ENCODE data around the gene VAV3.
"Not testable (repeated sequence)": the region's sequence is repeated elsewhere in the genome, so short reads cannot be mapped to it uniquely, and the experiment has no call there.

Gene VAV3

GRCh38 chr1:107862064-107862463, 102.9 kb downstream of the VAV3 start:
- Mint-ChIP-seq H3K4me3 (no peak overlapping the region), H3K27ac (no peak overlapping the region), H3K9me3 (no peaks in the 10 kb centered on the region), H3K36me3 (ENCODE audit: low read depth) (no peaks in the 10 kb centered on the region), H3K27me3 (ENCODE audit: low read depth, poor library complexity) (no peaks in the 10 kb centered on the region), H3K4me1 (peaks cover 2% of the 10 kb centered on the region)
- DNase-seq = no peak
- no peak for TF ChIP-seq CTCF (IDR thresholded peaks at IDR 0.05)

GRCh38 chr1:107858323-107858722, 106.7 kb downstream of the VAV3 start:
- Mint-ChIP-seq H3K9me3 (no peaks in the 10 kb centered on the region), H3K4me1 (no peaks in the 10 kb centered on the region), H3K27me3 (ENCODE audit: low read depth, poor library complexity) (no peaks in the 10 kb centered on the region), H3K36me3 (ENCODE audit: low read depth) (no peaks in the 10 kb centered on the region), H3K27ac (no peak overlapping the region), H3K4me3 (no peak overlapping the region)
- no peak for TF ChIP-seq CTCF (IDR thresholded peaks at IDR 0.05)
- DNase-seq = no peak

- H3K4me1 Mint-ChIP-seq = peaks cover 5% of the 10 kb centered on the region
- H3K36me3 Mint-ChIP-seq (ENCODE audit: low read depth) = peaks cover 4% of the 10 kb centered on the region
- no peak overlapping the region for H3K27ac Mint-ChIP-seq
- no peak for DNase-seq
- peaks cover 34% of the 10 kb centered on the region for H3K9me3 Mint-ChIP-seq
- TF ChIP-seq CTCF (IDR thresholded peaks at IDR 0.05) = no peak
- H3K27me3 Mint-ChIP-seq (ENCODE audit: low read depth, poor library complexity) = peaks cover 4% of the 10 kb centered on the region
- H3K4me3 Mint-ChIP-seq = no peak overlapping the region
Observed at GRCh38 chr1:107851418-107851817, 113.6 kb downstream of the VAV3 start.

- H3K4me3 Mint-ChIP-seq; DNase-seq; H3K27me3 Mint-ChIP-seq (ENCODE audit: low read depth, poor library complexity): not testable (repeated sequence)
- peaks cover 12% of the 10 kb centered on the region for H3K4me1 Mint-ChIP-seq
- peaks cover 11% of the 10 kb centered on the region for H3K36me3 Mint-ChIP-seq (ENCODE audit: low read depth)
- H3K9me3 Mint-ChIP-seq = peaks cover 42% of the 10 kb centered on the region
- H3K27ac Mint-ChIP-seq = peak overlapping the region; percentile 56
Observed at GRCh38 chr1:107844541-107845194, 120.3 kb downstream of the VAV3 start.

GRCh38 chr1:107843989-107844388, 121.0 kb downstream of the VAV3 start:
- DNase-seq = no peak
- H3K9me3 Mint-ChIP-seq = peaks cover 36% of the 10 kb centered on the region
- no peak overlapping the region for H3K27ac Mint-ChIP-seq
- H3K27me3 Mint-ChIP-seq (ENCODE audit: low read depth, poor library complexity) = peaks cover 6% of the 10 kb centered on the region
- peaks cover 11% of the 10 kb centered on the region for H3K36me3 Mint-ChIP-seq (ENCODE audit: low read depth)
- peaks cover 12% of the 10 kb centered on the region for H3K4me1 Mint-ChIP-seq
- H3K4me3 Mint-ChIP-seq = no peak overlapping the region
- no peak for TF ChIP-seq CTCF (IDR thresholded peaks at IDR 0.05)

- Mint-ChIP-seq H3K4me1 (peaks cover 12% of the 10 kb centered on the region), H3K36me3 (ENCODE audit: low read depth) (peaks cover 7% of the 10 kb centered on the region), H3K27me3 (ENCODE audit: low read depth, poor library complexity) (peaks cover 7% of the 10 kb centered on the region), H3K9me3 (peaks cover 28% of the 10 kb centered on the region), H3K4me3 (no peak overlapping the region), H3K27ac (no peak overlapping the region)
- no peak for TF ChIP-seq CTCF (IDR thresholded peaks at IDR 0.05)
- no peak for DNase-seq
Observed at GRCh38 chr1:107842241-107842640, 122.7 kb downstream of the VAV3 start.
